Left ventricle myocardium superior (tissue), 1 donor: Measurements from ENCODE around the gene RAMP3. TPM values are rescaled to one million over a fixed set of nuclear protein-coding genes. Genes with fewer than 3 reads are reported as not detected.
"Not testable (repeated sequence)": the region's sequence is repeated elsewhere in the genome, so short reads cannot be mapped to it uniquely, and the experiment has no call there.

ENCODE experiments used
- ATAC-seq: fragments of 200-7000 bp; cut with Tn5 transposase; one replicate; pipeline ENCODE4 v1.9.1; 2020; ENCODE audit warnings: mild to moderate bottlenecking, moderate library complexity
- DNase-seq: peaks from one replicate; pipeline ENCODE4 v3.0.0-alpha.2; 2020
- intact Hi-C: fragments of 100-400 bp; cut with micrococcal nuclease; formaldehyde crosslinking; loops from one replicate; pipeline ENCODE4 v1.11.0; 2022
- total RNA-seq: library from RNA; stranded (reverse); fragmentation: NEBNext Ultra II Directional; extraction: Animal tissue kit (Norgen Biotek cat#: 25700); gene quantifications from one replicate; pipeline ENCODE4 v1.2.1, GENCODE V29; 2021
- donor health status: DM: no; HTN: yes; CAD: no; lungs with severe emphysema.

RAMP3 gene
- total RNA-seq, 1 donor from 2014 or later: 36.0 TPM

DNA sequence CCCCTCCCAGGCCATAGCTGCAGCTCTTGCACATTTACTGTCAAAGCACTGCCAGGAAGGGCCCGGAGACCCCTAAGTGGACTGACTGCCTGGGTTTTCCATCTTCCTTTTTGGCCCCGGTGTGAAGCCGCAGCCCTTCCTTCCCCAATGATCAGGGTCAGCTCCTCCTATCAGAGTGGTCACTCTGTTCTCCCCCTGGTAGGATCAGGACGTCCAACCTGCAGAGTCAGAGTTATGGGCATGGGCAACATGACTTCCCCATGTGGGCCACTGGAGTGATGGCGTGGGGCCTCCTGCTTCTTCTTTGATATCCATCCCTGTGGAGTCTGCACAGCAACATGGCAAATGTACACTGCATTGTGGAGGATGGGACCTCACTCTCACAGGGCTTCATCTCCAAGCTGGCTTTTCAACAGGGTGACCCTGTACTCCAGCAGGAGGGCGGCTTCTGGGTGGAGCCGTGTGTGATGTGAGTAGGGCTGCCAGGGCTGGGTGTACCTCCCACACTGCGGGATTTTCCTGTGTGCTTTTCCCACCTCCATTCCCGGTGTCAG, 6.4 kb upstream of the RAMP3 start:
- ATAC-seq: no peak
- intact Hi-C loops: loop anchor here (5.0 kb wide), 1 partner anchor 106 kb away; no protein-coding TSS in a partner anchor
- DNase-seq: no peak

DNA sequence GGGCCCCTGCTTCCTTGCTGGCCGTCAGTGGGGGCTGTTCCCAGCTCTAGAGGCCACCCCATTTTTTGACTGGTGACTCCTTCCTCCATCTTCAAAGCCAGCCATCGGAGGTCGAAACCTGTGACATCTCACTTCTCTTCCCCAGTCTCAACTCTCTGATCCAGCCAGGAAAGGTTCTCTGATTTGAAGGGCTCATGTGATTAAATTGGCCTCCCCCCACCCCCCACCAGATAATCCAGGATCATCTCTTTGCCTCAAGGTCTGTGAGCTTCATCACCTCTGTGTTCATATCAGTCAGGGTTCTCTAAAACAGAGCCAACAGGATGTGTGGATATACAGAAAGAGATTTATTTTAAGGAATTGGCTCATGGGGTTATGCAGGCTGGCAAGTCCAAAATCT, 5.6 kb upstream of the RAMP3 start:
- DNase-seq (no peak), ATAC-seq (no peak)
- intact Hi-C loops: loop anchor here (5.0 kb wide), 1 partner anchor 105 kb away; no protein-coding TSS in a partner anchor

DNA sequence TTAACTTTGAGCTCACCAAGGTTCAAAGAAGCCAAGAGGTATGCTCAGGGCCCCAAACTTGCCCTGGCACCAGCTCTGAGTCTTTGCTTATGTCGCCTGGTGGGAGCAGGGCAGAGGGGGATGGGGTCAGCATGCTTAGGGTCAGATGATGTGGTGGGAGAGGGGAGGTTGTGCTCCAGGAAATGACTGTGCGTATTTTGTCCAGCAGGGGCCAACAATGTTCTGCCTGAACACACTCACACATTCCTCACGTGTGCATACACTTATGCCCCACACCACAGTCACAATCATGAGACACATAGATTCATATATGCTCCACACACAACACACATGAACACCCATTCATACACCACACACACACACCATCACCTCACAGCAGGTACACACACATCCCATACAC, 4.4 kb upstream of the RAMP3 start:
- ATAC-seq: no peak
- DNase-seq: no peak
- intact Hi-C loops: loop anchor here (5.0 kb wide), 1 partner anchor 104 kb away; no protein-coding TSS in a partner anchor

DNA sequence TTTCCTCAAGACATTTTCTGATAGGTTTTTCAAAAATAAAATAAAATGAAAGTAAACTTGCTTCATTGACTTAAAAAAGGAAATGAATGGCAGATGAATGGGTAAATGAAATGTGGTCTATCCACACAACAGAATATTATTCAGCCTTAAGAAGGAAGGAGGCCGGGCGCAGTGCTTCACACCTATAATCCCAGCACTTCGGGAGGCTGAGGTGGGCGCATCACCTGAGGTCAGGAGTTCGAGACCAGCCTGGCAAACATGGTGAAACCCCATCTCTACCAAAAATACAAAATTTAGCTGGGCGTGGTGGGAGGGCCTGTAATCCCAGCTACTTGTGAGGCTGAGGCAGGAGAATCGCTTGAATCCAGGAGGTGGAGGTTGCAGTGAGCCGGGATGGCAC, 3.7 kb upstream of the RAMP3 start:
- not testable (repeated sequence) for ATAC-seq, DNase-seq
- intact Hi-C loops: loop anchor here (5.0 kb wide), 1 partner anchor 103 kb away; no protein-coding TSS in a partner anchor

DNA sequence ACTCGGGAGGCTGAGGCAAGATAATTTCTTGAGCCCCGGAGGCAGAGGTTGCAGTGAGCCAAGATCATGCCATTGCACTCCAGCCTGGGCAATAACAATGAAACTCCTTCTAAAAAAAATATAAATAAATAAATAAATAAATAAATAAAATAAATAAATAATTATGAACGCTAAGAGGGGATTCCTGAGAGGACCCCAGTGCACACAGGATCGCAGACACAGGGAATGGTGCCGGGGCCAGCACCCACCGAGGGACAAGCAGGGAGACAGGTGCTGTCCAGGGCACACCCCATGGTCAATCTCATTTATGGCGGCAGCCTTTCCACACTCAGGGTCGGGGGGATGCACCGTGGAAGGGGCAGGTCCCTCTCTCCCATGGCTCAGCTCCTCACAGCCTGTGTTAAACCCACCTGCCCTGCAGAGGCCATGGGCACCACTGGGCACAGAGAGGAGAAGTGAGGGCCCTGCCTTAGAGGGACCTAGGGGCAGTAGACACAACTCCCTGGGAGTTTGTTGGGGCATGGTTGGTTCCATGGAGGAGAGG, 2.2 kb upstream of the RAMP3 start:
- no peak for DNase-seq
- ATAC-seq: no peak
- intact Hi-C loops: no loop called here

DNA sequence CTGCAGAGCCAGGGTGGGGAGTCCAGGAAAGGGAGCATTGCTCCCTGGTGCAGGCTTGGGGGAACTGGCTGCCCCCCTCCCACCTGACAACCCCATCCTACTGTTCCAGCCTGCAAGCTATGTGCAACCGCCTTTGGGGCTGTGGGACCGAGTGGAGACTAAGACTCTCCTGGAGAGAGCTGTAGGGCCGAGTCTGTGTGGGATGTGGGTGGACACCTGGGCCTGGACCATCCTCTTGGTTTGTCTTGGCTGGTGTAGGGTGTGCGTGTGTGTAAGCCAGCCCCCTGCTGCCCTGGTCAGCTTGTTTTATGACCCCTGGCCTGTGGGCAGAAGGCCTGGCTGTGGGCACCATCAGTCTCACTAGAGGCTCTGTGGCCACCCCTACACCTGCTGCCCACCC, 1.6 kb upstream of the RAMP3 start:
- ATAC-seq (no peak), DNase-seq (no peak)
- intact Hi-C loops: no loop called here

DNA sequence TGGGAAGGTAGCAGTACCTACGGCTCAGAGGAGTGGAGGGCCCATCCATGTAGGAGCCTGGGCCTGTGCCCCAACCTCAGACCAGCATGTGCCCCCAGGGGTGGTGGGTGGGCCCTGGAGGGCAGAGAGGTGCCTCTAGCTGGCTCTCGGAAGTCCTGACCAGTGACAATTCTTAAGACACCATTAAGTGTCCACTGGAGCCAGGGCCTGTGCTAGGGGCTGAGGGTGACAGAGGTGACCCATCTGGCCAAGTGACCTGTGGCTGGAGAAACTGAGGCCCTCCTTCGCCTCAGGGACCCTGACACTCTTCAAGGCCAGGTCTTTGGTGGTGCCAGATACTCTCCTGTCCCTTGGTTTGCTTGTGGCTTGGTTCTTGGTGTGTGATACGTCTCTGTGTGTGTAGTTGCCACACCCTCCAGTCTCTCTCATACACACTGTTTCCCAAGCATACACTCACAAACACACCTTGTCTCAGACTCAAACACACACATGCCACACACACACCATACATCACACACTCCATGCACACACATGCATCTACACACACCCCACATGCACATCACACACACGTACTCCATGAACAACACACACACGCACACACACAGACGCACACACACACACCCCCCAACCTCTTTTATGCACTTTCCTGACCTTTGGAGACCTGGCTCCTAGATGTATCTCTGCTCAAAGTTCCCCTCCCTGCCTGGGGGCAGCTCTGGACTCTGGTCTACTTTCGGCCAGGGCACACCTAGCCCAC, 897 bp upstream of the RAMP3 start:
- intact Hi-C loops: no loop called here
- no peak for ATAC-seq
- DNase-seq: no peak

DNA sequence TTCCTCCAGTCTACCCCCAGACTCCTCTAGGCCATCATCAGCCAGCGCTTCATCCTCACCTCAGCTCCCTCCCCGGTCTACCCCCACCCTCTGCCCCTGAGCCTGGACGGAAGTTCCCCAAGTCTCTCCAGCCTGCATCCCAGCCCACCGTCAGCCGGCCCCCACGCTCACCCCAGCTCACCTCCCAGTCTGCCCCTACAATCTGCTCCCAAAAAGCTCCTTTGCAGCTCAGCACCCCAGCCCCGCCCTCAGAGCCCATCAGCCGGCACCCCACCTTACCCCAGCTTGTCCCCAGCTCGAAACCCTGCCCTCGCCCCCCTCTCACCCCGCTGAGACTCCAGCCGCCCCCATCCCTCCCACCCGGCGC, 322 bp upstream of the RAMP3 start:
- intact Hi-C loops: no loop called here
- no peak for DNase-seq
- ATAC-seq: no peak

DNA sequence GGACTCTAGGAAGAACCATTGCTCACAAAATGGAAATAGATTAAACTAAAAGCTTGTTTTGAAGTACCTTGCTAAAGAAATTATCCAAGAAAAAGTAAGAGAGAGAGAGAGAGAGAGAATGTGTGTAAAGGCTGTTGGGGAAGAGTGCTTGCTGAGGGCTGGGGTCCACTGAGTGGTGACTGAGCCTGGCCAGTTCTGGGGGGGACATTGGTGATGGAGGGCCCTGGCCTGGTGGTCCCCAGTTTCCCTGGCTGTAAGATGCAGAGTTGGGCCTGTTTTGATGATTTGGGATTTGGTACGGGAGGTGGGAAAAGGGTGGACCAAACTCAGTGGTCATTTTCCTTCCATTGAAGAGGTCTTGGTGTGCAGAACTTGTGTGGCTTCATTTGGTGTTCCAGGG, 880 bp downstream of the RAMP3 start:
- ATAC-seq (no peak), DNase-seq (no peak)
- intact Hi-C loops: no loop called here

DNA sequence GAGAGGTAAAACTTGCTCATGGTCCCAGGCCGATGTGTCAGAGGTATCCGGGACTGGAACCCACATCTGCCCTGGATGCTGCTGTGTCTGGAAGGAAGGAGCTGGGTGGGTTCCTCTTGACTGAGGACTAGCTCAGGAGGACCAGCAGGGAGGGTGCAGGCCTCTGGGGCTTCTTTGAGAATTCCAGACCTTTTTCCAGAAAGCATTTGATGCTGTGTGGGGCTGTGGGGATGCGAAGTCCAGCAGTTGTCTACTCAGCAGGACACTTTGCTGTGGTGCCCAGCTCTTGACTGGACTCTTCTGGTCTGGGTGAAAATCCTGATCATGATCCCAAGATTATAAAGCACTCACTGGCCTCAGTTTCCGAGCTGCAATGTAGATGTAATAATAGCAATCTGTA, 1.7 kb downstream of the RAMP3 start:
- DNase-seq: no peak
- intact Hi-C loops: no loop called here
- no peak for ATAC-seq

DNA sequence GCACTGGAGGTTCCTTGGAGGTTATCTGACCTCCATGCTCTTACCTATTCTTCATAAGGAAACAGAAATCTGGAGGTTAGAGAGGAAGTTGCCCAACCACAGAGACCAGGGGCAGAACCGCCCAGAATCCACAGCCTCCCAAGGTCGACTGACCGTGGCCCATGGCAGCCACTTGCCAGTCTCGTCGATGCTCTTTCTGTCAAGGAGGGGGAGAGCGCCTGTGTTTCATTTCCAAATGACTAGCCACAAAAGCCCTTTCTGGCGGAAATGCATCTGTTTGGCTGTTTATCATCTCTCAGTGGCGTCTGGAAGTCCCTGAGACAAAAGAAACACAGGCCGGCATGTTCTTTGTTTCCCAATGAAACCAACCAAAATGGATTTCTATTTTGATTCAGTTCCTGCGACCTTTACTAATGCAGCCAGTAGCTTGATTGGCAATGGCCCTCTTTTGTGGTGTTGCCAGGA, 2.9 kb downstream of the RAMP3 start:
- peak; percentile 11 for ATAC-seq
- intact Hi-C loops: loop anchor here (10.0 kb wide), 1 partner anchor 694 kb away; no protein-coding TSS in a partner anchor
- DNase-seq: no peak

DNA sequence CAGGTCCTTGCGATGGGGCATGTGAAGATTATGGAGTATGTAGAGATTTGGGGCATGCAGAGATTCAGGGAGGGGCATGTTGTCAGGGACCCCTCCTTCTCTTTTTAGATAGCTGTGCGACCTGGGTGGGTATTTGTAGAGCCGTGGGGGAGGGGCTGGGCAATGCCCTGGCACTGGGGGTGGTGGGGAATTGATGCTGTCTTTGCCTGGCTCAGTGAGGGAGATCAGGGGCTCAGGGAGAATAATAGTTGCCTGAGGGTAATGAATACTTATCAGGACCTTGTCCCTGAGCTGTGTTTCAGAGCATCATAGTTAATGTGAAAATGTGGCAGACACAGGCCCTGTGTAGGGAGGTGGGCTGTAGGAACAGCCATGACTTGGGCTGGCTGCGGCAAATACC, 3.5 kb downstream of the RAMP3 start:
- no peak for ATAC-seq
- DNase-seq: no peak
- intact Hi-C loops: loop anchor here (10.0 kb wide), 1 partner anchor 694 kb away; no protein-coding TSS in a partner anchor

DNA sequence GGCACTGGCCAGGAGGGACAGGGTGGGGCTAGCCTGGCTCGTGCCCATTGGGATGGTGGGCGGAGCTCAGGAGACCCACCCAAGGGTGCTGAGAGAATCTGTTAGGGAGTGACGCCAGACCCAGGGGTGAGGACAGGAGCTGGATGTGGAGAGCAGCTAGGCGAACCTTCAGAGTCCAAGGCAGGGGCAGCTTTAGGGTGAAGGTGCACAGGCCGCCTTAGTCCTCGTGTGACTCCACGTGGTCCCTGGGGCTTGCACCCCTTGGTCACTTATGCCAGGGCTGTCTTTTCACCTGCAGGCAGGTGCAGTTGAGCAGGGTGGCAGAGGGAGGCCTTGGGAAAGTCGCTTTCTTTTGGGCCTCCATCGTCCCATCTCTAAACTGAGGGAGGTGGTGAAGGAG, 4.3 kb downstream of the RAMP3 start:
- DNase-seq (no peak), ATAC-seq (no peak)
- intact Hi-C loops: loop anchor here (10.0 kb wide), 1 partner anchor 693 kb away; no protein-coding TSS in a partner anchor

DNA sequence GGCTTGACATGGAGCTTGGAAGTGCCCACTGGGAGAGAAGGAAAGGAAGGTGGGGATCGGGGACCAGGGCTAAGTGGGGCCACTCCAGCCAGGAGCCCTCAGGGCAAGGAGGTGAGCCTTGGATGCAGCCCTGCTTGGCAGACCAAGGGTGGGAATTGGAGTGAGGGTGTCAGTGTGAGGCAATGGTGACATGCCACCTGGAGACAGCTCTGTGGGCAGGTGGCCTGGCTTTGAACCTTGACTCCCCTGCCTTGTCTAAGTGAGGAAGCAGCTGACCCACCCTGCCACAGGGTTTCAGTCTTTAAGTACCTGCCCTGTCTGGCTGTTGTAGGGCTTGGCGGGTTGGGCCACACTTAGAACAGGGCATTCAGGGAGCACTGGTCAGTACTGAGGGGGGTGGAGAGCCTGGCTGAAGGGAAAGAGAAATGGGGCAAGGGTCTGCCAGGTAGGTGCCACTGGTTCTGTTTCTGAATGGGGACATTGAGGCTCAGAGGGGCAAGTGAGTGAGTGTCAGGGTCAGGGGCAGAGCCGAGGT, 4.8 kb downstream of the RAMP3 start:
- intact Hi-C loops: loop anchor here (10.0 kb wide), 1 partner anchor 692 kb away; no protein-coding TSS in a partner anchor
- ATAC-seq (no peak), DNase-seq (no peak)

DNA sequence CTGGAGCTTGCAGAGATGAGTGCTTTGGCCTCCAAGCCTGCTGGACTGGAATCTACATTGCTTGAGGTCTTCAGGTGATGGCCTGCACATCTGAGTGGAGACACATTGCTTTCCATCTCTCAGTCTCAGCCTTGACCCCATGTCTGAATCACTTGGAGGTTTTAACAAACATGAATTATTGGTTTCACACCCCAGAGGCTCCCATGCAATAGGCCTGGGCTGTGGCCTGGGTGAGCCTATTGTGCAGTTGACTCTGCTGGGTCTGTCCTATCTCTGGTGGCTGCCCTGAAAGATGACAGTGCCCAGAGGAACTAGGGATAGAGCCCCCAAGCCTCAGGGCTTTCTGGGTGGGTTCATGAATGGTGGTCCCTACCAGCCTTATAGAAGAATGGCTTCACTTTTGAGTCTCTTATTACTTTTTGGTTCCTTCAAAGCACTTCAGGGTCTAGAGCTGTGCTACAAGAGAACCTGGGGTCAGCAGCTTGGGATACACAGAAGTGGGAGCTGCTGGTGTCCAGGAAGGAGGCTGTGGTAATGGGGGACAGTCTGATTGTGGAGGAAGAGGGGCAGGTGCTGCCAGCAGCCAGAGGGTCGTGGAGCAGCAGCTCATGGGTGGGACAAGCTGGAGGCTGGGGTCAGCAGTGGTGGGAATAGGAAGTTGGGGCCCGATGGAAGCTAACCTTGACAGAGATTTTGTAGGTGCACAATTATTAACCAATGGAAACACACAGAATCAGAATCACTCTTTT, 5.5 kb downstream of the RAMP3 start:
- ATAC-seq (no peak), DNase-seq (no peak)
- intact Hi-C loops: loop anchor here (10.0 kb wide), 1 partner anchor 692 kb away; no protein-coding TSS in a partner anchor

DNA sequence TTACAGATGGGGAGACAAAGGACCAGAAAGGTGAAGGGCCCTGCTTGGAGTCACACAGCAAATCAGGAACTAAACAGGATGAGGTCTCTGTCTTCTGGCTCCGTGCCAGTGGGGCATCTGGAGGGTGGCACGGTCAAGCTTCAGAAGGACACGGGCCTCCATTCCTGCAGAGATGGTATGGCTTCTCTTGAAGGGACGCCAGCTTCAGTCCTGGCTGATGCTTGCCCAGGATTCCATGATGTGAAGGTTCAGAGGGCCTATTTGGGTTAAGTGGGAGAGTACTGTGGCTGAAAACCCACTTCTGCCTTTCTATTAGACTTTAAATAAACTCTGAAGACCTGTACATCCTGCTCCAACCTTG, 6.1 kb downstream of the RAMP3 start:
- ATAC-seq (no peak), DNase-seq (no peak)
- intact Hi-C loops: loop anchor here (10.0 kb wide), 1 partner anchor 691 kb away; no protein-coding TSS in a partner anchor

DNA sequence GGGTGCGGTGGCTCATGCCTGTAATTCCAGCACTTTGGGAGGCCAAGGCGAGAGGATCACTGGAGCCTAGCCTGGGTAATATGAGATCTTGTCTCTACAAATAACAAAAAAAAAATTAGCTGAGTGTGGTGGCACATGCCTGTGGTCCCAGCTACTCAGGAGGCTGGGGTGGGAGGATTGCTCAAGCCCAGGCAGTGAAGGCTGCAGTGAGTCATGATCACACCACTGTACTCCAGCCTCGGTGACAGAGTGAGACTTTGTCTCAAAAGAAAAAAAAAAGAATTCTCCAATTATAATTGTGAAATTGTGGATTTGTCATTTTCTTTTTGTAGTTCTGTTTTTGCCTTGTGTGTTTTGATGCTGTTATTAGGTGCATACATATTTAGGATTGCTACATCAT, 6.7 kb downstream of the RAMP3 start:
- DNase-seq, ATAC-seq: not testable (repeated sequence)
- intact Hi-C loops: loop anchor here (10.0 kb wide), 1 partner anchor 691 kb away; no protein-coding TSS in a partner anchor

DNA sequence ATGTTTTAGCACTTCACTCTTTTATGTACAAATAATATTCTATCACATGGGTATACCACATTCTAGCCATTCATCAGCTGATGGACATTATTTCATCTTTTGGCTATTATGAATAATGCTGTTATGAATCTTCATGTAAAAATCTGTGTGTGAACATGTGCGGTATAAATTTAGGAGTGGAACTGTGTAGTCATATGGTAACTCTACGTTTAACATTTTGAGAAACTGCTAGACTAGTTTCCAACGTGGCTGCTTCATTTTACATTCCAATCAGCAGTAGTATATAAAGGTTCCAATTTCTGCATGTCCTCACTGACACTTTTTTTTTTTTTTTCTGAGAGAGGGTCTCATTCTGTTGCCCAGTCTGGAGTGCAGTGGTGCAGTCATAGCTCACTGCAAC, 8.3 kb downstream of the RAMP3 start:
- ATAC-seq: no peak
- DNase-seq: no peak
- intact Hi-C loops: loop anchor here (10.0 kb wide), 1 partner anchor 689 kb away; no protein-coding TSS in a partner anchor

DNA sequence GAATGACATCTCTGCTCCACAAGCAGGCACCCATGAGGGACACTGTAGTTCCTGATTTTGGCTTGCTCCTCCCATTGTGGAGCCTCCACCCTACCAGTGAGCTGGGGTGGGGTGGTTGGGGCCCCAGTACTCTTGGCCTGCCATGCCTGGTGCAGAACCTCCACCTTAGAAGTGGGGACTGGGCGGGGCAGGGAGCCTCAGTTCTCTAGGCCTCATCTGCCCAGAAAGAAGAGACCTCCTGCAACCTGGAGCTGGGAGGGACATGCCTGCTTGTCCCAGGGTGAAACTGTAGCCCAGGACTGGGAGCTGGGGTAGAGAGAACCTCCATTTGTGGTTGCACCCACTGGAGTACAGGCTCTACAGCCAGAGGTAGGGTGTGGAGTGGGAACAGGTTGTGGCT, 14.4 kb downstream of the RAMP3 start:
- ATAC-seq (no peak), DNase-seq (peak; percentile 9)
- intact Hi-C loops: no loop called here
